Measurements from ENCODE around the gene ACTMAP.
"Not testable (repeated sequence)": the region's sequence is repeated elsewhere in the genome, so short reads cannot be mapped to it uniquely, and the experiment has no call there.

The ACTMAP gene

GRCh38 chr19:40750058-40750873 lies at the start of gene ACTMAP:
Gene ACTMAP, minus strand, starts transcription at chr19:40750477. Its CDS starts 674 bp downstream, at chr19:40749803.
- DNase-seq = peak; percentile 98

GRCh38 chr19:40799558-40800338 lies 49.5 kb upstream of the ACTMAP start:
- DNase-seq = no peak

- DNase-seq = peak; percentile 97
Observed at GRCh38 chr19:40798683-40799557, 48.6 kb upstream of the ACTMAP start, which contains the start of gene EGLN2. Gene EGLN2, plus strand, starts transcription at chr19:40799191. Its CDS starts 1,382 bp downstream, at chr19:40800573.

- no peak for DNase-seq
Observed at GRCh38 chr19:40797963-40798682, 47.8 kb upstream of the ACTMAP start.

- DNase-seq = no peak
Observed at GRCh38 chr19:40797166-40797962, 47.1 kb upstream of the ACTMAP start.

GRCh38 chr19:40791996-40792395 lies 41.7 kb upstream of the ACTMAP start:
- DNase-seq = no peak

- DNase-seq = no peak
Observed at GRCh38 chr19:40791349-40791748, 41.1 kb upstream of the ACTMAP start.

GRCh38 chr19:40786060-40787037 lies 36.1 kb upstream of the ACTMAP start:
- DNase-seq = no peak

- DNase-seq = no peak
Observed at GRCh38 chr19:40785526-40785925, 35.2 kb upstream of the ACTMAP start.

- DNase-seq = not testable (repeated sequence)
Observed at GRCh38 chr19:40784146-40784545, 33.9 kb upstream of the ACTMAP start.

GRCh38 chr19:40783711-40784110 lies 33.4 kb upstream of the ACTMAP start:
- no peak for DNase-seq

GRCh38 chr19:40781140-40781539 lies 30.9 kb upstream of the ACTMAP start:
- DNase-seq = no peak

- no peak for DNase-seq
Observed at GRCh38 chr19:40780582-40780981, 30.3 kb upstream of the ACTMAP start.

GRCh38 chr19:40778706-40779284 lies 28.5 kb upstream of the ACTMAP start:
- DNase-seq = no peak

- peak; percentile 97 for DNase-seq
Observed at GRCh38 chr19:40777937-40778705, 27.8 kb upstream of the ACTMAP start, which contains the start of gene RAB4B. Gene RAB4B, plus strand, starts transcription at chr19:40778247. Its CDS starts 129 bp downstream, at chr19:40778376.

GRCh38 chr19:40777645-40777936 lies 27.3 kb upstream of the ACTMAP start:
- DNase-seq = no peak

- peak; percentile 68 for DNase-seq
Observed at GRCh38 chr19:40776932-40777644, 26.8 kb upstream of the ACTMAP start.

GRCh38 chr19:40776364-40776763 lies 26.1 kb upstream of the ACTMAP start:
- DNase-seq = no peak
